Panc1 (cell line): Measurements from ENCODE around the gene FECH. TPM values are rescaled to one million over a fixed set of nuclear protein-coding genes. Genes with fewer than 3 reads are reported as not detected.
A peak's percentile ranks its signal among the peaks of the same experiment; 100 is the strongest.

Experiments
- ATAC-seq: fragments of 200-7000 bp; cut with Tn5 transposase; 2 replicates; pipeline ENCODE4 v1.9.1; 2020; ENCODE audit warnings: mild to moderate bottlenecking, moderate library complexity
- BruUV-seq: library from RNA; stranded (reverse); fragments of 400-500 nt; replicated peaks from 2 replicates; lab custom pipeline; 2021; lab: Mats Ljungman, UMichigan
- CTCF ChIA-PET: fragments of 300-600 bp; sonication (Branson Sonifier 250); formaldehyde crosslinking; loops from one replicate; lab custom pipeline; 2022; ENCODE audit warnings: antibody characterized with exemption; lab: Charles Lee
- POLR2A ChIA-PET: fragments of 300-600 bp; sonication (Branson Sonifier 250); formaldehyde crosslinking; loops from one replicate; lab custom pipeline; 2022; ENCODE audit warnings: antibody characterized with exemption; lab: Charles Lee
- DNase-seq: peaks from one replicate; pipeline ENCODE4 v3.0.0-alpha.2; 2010; ENCODE audit warnings: low read depth, low spot score
- H3K27ac ChIP-seq: 2 replicates; pipeline ENCODE4 v1.5.1; 2011; ENCODE audit warnings: mild to moderate bottlenecking, low read length, inconsistent platforms
- H3K27me3 ChIP-seq: fragments of 200-500 bp; sonication (Bioruptor generic); 2 replicates; pipeline ENCODE4 v1.6.0; 2014; ENCODE audit warnings: low read length, inconsistent platforms; ENCODE audit not compliant: control insufficient read depth, insufficient read depth
- H3K36me3 ChIP-seq: fragments of 200-500 bp; sonication (Bioruptor generic); 2 replicates; pipeline ENCODE4 v1.5.1; 2014; ENCODE audit warnings: inconsistent platforms, mild to moderate bottlenecking, low read length, moderate library complexity; ENCODE audit not compliant: control insufficient read depth, insufficient read depth
- H3K4me1 ChIP-seq: 2 replicates; pipeline ENCODE4 v1.5.1; 2011; ENCODE audit warnings: inconsistent platforms, mild to moderate bottlenecking, low read length, moderate library complexity; ENCODE audit not compliant: control insufficient read depth, insufficient read depth
- H3K4me3 ChIP-seq, 2 experiments: 2 replicates each; pipeline ENCODE4 v1.5.1; 2011 to 2012; ENCODE audit warnings: low read depth in 2 of 2, low read length in 2 of 2, mild to moderate bottlenecking in 2 of 2, inconsistent platforms in 1 of 2, moderate library complexity in 1 of 2
- H3K9me3 ChIP-seq: fragments of 200-500 bp; sonication (Bioruptor generic); 2 replicates; pipeline ENCODE4 v1.5.1; 2014; ENCODE audit warnings: low read depth, mild to moderate bottlenecking, inconsistent platforms, low read length, moderate library complexity; ENCODE audit not compliant: control insufficient read depth, insufficient read depth
- POLR2AphosphoS5 ChIP-seq: IDR thresholded peaks from 2 replicates; pipeline ENCODE4 v1.6.1; 2012; ENCODE audit warnings: mild to moderate bottlenecking, low read depth, low read length, moderate library complexity
- REST ChIP-seq, 2 experiments: IDR thresholded peaks; 2 replicates each; pipeline ENCODE4 v1.6.1; 2011 to 2012; ENCODE audit warnings: low read depth in 2 of 2, control low read depth in 1 of 2, low read length in 1 of 2, mild to moderate bottlenecking in 1 of 2, moderate library complexity in 1 of 2; ENCODE audit not compliant: insufficient read depth in 1 of 2
- SIN3A ChIP-seq: IDR thresholded peaks from 2 replicates; pipeline ENCODE4 v1.6.1; 2012; ENCODE audit warnings: low read depth, mild to moderate bottlenecking, low read length, moderate library complexity, borderline replicate concordance; ENCODE audit not compliant: insufficient read depth
- TCF7L2 ChIP-seq: IDR thresholded peaks from 2 replicates; pipeline ENCODE4 v1.6.1; 2011; ENCODE audit warnings: mild to moderate bottlenecking, low read depth, low read length, inconsistent platforms
- in situ Hi-C: cut with HindIII; loops from 2 replicates; pipeline ENCODE4 v1.10.0; 2016; ENCODE audit warnings: low sequenced_read_pairs, low pct_unique_long_range_greater_than_20kb
- intact Hi-C: fragments of 100-400 bp; cut with micrococcal nuclease; formaldehyde crosslinking; loops from one replicate; pipeline ENCODE4 v1.10.0; 2022; ENCODE audit not compliant: unreplicated experiment
- total RNA-seq: library from RNA; stranded (reverse); gene quantifications from one replicate; pipeline ENCODE4 v1.2.1, GENCODE V29; 2021; ENCODE audit not compliant: unreplicated experiment
- TF ChIP-seq, protein P1 (sequence below): fragments of 450-650 bp; IDR thresholded peaks from 2 replicates; pipeline ENCODE4 v1.5.1; 2017; ENCODE audit warnings: mild to moderate bottlenecking

FECH gene
- total RNA-seq, 1 experiment from 2014 or later = 25.2 TPM

DNA sequence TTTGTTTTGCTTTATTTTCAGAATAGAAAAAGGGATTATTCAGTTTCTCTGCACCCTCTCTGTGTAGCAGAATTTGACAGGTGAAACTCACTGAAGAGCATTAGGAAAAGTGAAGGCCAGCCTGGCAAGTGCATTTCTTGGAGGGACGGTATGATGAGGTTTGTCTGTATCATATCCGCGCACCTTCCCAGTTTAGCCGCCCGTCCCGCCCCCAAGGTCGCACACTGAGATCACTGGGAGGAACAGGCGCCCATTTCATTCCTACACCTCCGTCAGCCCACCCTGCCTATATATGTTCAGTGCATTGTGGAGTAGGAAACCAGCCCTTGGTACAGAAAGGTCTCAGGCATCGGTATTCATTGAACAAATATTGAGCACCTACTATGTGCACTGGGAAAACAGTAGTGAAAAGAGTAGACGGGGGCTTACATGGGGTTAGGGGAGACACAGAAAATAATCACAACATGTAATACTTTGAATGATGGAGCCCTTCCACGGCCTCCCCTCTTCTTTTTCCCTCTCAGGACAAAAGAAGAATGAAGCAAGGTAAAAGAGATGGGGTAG lies 678 bp upstream of the FECH start:
- POLR2A ChIA-PET = no interaction called here
- DNase-seq = no peak
- Histone ChIP-seq H3K27ac (peak overlapping the region; percentile 79; the same call in 1 of the 2 replicates), H3K9me3 (no peaks in the 10 kb centered on the region), H3K27me3 (no peaks in the 10 kb centered on the region), H3K36me3 (peaks cover 3% of the 10 kb centered on the region; the same call in 1 of the 2 replicates), H3K4me3 (peak overlapping the region; percentile 74 to 76), H3K4me1 (peaks cover 14% of the 10 kb centered on the region; the same call in 1 of the 2 replicates)
- intact Hi-C loops (no loop called here), in situ Hi-C loops (no loop called here)
- peak; percentile 5; the same call in 1 of the 2 replicates for ATAC-seq
- CTCF ChIA-PET = no interaction called here
- no TSS peak for BruUV-seq
- TF ChIP-seq POLR2AphosphoS5 = no peak
- TF ChIP-seq SIN3A = no peak
- TF ChIP-seq, protein P1, sequence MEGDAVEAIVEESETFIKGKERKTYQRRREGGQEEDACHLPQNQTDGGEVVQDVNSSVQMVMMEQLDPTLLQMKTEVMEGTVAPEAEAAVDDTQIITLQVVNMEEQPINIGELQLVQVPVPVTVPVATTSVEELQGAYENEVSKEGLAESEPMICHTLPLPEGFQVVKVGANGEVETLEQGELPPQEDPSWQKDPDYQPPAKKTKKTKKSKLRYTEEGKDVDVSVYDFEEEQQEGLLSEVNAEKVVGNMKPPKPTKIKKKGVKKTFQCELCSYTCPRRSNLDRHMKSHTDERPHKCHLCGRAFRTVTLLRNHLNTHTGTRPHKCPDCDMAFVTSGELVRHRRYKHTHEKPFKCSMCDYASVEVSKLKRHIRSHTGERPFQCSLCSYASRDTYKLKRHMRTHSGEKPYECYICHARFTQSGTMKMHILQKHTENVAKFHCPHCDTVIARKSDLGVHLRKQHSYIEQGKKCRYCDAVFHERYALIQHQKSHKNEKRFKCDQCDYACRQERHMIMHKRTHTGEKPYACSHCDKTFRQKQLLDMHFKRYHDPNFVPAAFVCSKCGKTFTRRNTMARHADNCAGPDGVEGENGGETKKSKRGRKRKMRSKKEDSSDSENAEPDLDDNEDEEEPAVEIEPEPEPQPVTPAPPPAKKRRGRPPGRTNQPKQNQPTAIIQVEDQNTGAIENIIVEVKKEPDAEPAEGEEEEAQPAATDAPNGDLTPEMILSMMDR = no peak
- no peak for TF ChIP-seq TCF7L2
- no peak for TF ChIP-seq REST (IDR thresholded peaks at IDR 0.05; ENCODE audit: insufficient read depth in 1 of 2, low read depth in 2 of 2, low read length in 1 of 2)

GRCh38 chr18:57585855-57586250 lies 649 bp downstream of the FECH start:
- ATAC-seq = no peak
- CTCF ChIA-PET = no interaction called here

More at GRCh38 chr18:57585855-57586250, 649 bp downstream of the FECH start:
- peak overlapping the region; percentile 70 for H3K27ac ChIP-seq
- TF ChIP-seq, protein P1 = no peak
- no peak for TF ChIP-seq POLR2AphosphoS5
- TF ChIP-seq REST (IDR thresholded peaks at IDR 0.05; ENCODE audit: insufficient read depth in 1 of 2, low read depth in 2 of 2, low read length in 1 of 2) = no peak
- TF ChIP-seq TCF7L2 = no peak
- TF ChIP-seq SIN3A = no peak
- BruUV-seq = no TSS peak
- H3K4me1 ChIP-seq = peaks cover 14% of the 10 kb centered on the region; the same call in 1 of the 2 replicates
- H3K4me3 ChIP-seq = peak overlapping the region; percentile 74 to 76
- H3K36me3 ChIP-seq = peaks cover 3% of the 10 kb centered on the region; the same call in 1 of the 2 replicates
- in situ Hi-C loops (no loop called here), intact Hi-C loops (no loop called here)
- H3K9me3 ChIP-seq = no peaks in the 10 kb centered on the region
- no peak for DNase-seq
- POLR2A ChIA-PET = no interaction called here
- H3K27me3 ChIP-seq = no peaks in the 10 kb centered on the region
